HG02571 (cell line): Measurements from ENCODE around the gene SMARCA2.
"Not testable (repeated sequence)": the region's sequence is repeated elsewhere in the genome, so short reads cannot be mapped to it uniquely, and the experiment has no call there.

Source experiments
- ATAC-seq: cut with Tn5 transposase; IDR thresholded peaks from one replicate; pipeline ENCODE4 v1.9.1; 2021; ENCODE audit warnings: mild to moderate bottlenecking, moderate library complexity; ENCODE audit not compliant: unreplicated experiment

SMARCA2 gene

DNA sequence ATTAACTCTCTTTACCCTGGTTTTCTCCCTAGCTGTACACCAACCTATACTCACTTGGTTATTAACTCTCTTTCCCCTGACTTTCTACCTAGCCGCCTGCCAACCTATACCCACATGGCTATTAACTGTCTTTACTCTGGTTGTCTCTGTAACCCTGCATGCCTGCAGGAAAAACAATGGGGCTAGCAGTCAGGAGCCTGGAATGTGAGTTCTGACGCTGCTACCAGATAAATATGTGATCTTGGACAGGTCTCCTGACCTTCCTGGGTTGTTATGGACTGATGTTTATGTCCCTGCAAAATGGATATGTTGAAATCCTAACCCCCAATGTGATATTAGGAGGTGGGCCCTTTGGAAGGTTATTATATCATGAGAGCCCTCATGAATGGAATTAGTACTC is 119.2 kb downstream of the SMARCA2 start:
- no peak for ATAC-seq

DNA sequence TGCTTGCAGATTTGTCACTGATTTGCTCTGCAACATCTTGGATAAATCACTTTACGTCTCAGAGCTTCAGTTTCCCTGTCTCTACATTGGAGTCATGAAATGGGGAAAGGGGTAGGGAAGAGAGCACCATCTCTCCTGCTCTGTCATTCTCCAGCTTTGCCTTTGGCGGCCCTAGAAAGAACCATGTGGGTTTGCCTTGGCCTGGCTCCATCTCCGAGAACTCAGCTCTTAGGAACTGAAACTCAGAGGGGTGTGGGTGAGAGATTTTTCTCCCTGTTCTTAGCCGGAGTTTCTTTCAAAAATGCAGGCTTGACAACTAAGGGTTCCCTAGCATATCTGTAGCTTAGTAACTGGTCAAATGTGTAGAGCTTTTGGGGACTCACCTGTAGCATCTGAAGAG is 123.5 kb downstream of the SMARCA2 start:
- no peak for ATAC-seq

DNA sequence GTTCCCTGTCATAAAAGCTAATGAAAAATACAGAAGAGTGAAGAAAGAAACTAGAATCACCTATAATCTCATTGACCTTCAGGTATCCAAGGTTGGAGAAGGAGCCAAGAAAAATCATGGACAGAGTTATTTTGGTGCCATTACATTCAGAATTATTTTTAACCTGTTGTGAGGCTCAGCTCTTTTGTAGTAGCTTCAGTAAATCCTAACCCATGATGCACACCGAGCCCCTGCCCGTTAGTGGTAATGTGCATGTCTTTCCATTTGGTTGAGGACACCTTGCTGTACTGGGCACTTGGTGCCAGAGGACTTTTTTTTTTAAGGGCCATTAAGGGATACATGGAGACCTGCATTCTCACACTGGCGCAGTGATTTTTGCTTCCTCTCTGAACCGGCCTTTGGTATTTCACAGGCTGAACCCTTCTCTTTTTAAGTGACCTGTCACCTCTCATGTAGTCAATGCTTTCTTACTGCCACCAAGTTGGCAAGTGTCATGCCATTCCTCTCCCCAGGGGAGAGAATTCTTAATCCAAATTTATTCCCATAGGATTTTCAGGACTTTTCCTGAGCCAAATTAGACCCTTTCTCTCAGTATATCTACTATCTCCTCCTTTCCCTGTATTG is 125.6 kb downstream of the SMARCA2 start:
- ATAC-seq, result no peak

DNA sequence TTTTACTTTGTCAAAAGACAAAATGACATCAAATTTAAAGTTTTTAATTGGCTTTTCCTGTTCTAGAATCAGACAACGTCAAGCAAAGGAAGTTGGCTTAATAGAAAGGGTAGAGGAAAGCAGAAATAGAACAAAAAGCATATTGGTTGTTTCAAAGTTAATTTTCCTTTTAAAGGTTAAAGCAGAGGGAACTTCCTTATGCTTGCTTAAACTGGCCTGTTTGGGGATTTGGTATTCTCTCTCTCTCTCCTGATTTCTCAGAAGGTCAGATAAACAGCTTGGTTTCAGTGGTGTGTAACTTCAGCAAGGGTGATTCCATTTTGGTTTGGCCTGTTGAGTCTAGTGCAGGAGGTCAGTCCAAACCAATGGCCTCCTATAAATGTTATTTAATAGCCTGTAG is 127.1 kb downstream of the SMARCA2 start:
- ATAC-seq, result no peak

DNA sequence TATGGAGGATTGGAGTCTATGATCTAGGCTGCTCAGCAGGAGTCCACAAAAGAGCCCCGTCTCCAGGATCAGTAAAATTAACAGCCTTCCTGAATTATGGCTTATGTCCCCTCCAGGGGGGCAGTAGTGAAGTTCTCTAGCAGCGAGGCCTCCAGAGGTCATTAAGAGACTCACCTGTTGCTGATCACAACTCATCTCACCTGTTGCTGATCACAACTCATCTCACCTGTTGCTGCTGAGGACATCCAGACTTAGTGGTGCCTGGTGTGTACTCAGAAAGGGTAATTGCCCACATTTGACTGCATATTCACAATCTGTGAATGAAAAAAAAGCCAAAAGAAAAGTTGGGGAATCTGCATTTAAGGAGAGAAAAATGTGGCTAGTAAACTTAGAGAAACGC is 129.5 kb downstream of the SMARCA2 start:
- no peak for ATAC-seq

DNA sequence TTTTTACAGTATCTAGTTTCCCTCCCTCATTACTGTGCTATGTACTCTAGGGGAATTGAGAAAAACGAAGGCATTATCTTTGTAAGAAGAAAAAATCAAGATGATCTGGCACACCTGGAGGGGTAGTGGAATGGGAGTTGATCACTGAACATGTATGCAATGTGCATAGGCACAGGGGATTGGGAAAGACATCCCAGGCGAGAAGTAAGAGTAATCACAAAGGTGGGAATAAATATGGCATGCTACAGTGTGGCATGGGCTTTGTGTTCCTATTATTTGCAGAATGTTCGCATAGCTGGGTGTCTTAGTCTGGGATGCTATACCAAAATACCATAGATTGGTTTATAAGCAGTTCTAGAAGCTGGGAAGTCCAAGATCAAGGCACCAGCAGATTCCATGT is 130.6 kb downstream of the SMARCA2 start:
- ATAC-seq, result no peak

DNA sequence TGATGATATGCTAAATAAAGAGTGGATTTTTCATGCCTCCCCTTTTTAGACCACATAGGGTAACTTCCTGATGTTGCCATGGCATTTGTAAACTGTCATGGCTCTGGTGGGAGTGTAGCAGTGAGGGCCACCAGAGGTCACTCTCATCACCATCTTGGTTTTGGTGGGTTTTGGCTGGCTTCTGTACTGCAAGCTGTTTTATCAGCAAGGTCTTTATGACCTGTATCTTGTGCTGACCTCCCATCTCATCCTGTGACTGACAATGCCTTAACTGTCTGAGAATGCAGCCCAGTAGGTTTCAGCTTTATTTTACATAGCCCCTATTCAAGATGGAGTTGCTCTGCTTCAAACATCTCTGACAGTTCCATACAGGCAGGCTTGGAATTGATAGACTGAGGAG is 131.6 kb downstream of the SMARCA2 start:
- ATAC-seq, result not testable (repeated sequence)

DNA sequence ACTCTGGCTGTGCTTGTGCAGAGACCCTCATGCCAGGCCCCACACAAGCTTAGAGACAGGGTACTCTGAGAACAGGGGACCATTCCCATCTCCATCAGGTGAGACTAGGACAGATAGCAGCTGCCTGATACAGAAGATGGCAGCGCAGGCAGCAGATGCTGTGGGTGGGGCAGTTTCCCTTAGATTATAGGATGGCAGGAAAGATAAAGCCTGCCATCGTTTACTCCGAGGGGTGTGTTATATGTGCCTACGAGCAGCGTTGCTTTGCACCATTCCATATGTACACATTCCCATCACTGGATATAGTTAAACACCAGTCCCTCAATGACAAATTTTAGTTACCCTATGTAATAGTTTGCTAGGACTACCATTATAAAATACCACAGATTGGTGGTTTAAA is 135.2 kb downstream of the SMARCA2 start:
- ATAC-seq, result no peak

DNA sequence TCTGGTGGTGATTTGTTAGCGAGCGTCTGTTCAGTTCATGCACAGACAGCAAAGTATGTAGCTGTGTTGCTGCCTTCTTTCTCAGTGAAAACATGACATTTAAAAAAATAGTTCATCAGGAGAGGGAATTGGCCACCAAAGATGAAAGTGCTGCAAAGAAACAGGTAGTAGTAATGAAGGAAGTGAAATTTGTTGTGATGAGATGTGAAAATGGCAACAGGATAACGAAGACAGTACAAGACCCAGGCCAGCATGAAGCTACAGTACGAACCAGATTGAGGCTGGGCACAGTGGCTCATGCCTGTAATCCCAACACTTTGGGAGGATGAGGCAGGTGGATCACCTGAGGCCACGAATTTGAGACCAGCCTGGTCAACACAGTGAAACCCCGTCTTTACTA is 136.0 kb downstream of the SMARCA2 start:
- no peak for ATAC-seq

DNA sequence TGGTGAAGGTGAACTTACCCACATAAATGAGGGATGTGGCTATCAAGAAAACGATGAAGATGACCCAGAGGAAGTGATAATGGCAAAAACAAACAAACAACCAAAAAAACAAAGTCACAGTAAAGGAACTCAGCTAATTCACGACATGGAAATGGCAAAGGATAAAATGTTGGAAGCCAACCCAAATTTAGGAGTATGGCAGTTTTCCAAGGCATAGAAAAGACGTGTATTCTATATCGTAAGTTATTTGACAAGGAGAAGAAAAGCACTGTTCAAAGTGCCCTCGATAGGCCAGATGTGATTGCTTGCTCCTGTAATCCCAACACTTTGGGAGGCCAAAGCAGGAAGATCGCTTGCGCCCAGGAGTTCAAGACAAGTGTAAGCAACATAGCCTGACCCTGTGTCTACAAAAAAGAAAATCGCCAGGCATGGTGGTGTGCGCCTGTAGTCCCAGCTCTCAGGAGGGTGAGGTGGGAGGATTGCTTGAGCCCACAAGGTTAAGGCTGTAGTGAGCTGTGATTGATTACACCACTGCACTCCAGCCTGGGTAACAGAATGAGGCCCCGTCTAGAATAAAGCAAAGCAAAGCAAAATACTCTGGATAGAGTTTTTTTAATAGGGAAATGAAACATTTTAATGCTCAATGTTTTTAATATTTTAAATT is 138.0 kb downstream of the SMARCA2 start:
- ATAC-seq, result no peak

DNA sequence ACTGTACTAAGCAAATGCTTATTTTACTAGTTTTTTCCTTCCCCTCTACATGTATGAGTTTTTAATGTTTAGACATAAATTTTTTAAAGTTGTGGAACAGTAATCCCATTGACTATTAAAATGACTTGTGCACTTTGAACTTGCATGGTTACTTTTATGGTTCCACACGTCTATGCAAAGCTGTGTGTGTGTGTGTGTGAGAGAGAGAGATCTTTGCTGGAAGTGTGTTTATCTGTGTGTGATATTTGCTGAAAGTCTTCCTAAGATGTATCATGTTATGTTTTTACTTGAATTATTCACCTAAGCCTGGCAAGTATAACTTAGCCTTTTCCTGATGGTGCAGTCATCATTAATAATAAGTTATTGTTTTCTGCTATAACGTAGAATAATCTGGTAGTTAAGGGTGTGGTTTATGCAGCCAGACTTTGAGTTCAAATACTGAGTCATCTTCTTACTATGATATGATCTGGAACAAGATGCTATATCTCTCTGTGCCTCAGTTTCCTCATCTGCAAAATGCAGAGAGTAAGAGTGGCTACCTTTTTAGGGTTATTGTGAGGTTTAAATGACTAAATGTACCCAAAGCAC is 138.6 kb downstream of the SMARCA2 start:
- no peak for ATAC-seq

DNA sequence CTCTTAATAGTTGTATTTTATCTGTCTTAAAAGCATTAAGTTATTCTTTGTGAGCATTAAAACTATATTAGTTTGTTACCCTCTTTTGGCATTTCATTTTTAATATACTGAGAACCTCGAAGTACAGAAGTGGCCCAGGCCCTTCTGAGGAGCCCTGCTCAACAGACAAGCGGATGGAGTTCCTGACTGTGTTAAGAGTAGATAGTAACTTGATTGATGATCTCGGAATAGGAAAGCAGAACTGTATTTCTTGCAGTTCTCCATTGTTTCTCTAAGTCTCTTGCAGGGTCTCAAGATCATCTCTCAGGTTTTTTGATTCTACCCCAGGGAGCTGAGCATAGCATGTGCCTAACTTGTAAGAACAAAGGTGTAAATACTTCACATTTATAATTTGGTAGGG is 139.6 kb downstream of the SMARCA2 start:
- no peak for ATAC-seq

DNA sequence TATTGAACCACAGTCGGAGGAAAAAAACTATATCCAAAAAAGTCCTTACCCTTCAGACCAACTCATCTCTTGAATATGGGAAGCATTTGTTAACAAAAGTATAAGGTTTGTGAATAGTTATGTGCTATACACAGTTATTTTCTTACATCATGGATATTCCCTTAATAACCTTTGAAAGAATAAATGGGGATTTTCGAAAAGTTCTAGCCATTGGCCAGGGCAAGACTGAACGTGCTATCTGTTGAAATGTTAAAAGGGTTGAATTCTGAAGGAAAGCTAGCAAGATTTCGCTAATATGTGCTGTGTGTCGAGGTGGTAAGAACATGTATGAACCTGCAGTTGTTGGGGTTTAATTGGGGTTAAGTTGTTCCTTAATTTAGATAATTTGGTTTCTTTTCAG is 140.8 kb downstream of the SMARCA2 start:
- no peak for ATAC-seq

DNA sequence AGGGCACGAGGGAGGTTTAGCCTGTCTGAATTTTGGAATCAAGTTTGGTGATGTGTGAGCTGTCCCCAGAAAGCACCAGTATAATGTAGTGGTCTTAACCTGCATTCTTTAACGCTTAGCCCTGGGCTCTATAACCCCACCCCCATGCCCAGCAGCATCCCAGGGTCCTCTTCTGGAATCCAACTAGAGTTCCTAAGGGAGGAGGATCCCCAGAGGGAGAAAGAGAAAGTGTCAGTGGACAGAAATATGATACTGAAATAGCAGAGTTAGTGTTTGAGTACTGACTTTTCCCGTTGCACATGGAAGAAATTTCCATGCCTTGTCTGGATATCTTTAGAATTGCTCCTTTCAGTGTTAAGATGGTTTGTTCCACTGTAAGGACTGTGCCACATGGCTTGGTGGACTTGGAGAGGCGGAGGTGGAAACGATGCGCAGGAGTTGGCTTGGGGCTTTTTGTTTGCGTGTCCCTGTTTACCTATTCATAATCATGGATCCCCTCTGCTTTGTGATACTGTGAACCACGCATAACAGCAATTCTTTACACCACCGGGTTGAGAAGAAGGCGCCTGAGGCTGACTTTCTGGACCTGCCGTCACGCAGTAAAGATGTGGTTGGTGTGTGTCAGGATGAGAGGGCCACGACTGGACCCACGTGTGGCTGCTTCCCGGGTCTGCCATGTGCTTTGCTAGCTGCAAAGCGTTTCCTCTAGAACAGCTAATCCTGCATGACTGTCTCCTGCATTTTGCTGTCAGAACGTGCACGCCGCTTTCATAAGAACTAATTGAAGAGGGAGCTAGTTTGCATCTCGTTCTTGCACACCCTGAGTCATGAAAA is 142.3 kb downstream of the SMARCA2 start:
- ATAC-seq, result no peak

DNA sequence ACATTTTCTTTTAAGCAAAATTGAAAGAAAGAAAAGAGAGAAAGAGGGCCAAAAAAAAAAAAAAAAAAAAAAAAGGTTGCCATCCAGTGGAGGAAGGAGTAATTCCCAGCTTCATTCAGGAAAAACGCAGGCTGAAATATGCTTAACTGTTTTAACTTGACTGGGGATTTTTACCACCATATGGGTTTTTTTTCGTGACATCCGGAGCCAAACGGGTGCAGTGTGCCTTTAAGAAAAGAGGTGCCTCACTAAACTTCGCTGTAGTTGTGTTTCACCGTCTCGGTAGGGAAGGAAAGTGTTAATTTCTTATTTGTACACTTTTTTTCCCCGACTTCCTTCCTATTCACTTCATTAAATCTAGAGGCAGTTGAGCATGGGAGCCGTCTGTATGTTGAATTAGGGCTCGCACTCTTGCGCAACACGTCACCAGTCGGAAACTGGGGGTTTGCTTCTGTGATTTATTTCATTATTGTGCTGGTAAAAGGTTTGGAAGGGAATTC is 143.0 kb downstream of the SMARCA2 start:
- no peak for ATAC-seq

DNA sequence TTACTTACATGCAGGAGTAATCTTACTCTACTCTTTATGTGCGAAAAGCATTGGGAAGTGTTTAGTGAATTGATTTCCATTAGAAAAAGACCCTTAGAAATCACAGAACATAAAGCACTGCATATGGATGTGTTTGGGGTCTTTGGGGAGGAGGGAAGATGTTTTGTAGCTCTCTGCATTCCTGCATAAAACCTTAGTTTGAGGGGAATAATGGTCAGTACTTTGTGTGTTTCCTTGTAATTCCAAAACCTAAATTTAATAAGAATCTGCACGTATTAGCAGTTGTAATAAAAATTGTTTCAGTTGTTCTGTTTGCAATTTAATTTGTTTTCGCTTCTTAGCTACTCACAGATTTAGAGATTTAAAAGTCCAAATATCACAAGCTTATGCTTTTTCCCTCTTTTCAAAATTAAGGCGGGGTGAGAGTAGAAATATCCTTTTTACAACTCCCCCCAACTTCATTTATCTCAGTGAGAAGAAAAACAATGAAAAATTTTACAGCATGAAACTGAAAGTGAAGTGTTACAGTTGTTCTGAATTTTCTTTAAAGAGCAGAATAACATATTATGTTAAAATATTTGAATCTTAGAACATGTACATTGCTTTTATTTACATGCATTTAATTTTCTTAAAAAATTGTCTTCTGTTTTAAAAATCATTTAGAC is 143.8 kb downstream of the SMARCA2 start:
- no peak for ATAC-seq

DNA sequence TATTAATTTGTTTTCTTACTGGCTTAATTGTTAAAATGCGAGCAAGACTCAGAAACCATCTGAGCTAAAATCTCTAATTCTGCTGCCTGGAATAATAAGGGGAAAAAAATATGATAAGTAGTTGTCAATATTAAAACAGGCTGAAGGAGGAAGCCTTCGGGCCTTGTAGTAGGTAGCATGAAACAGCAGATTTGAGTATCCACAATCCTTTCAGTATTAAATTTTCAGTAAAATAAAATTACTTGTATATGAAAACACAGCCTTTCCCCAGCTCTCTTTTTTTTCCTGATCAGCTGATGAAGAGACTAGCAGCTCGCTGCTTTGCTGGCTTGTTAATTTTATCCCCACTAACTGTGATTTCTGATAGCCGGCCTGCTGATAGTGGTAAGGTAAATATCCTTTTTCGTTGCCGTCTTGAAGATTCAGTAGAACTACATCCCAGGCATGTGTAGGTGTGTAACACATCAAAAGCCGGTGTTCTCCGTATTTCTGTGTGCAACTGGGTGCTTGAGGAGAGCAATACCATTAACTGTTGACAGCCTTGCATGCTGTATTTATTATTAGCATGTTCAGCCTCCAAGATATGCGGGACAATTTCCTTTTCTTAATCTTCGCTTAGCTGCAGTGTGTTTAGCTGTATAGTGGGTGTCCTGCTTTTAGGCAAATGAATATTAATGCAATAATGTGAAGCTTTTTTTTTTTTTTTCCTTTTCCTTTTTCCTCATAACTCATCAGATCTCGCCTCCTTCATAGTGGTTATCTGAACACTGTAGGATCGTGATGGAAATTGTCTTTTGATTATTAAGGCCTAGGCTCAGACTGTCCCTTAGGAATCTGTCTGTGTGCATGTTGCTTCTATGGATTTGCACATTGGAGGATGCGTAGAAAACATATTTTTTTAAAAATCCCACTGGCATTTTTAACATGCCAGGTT is 144.6 kb downstream of the SMARCA2 start:
- ATAC-seq, result no peak

DNA sequence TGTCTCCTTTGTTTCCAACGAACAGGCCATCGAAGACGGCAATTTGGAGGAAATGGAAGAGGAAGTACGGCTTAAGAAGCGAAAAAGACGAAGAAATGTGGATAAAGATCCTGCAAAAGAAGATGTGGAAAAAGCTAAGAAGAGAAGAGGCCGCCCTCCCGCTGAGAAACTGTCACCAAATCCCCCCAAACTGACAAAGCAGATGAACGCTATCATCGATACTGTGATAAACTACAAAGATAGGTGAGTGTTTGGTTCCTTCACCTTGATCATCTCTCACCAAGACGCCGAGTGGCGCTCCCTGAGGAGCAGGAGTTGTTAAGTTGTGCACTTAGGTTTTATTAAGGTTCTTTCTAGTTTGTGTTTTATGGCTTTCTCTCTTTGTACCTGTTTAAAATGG is 146.5 kb downstream of the SMARCA2 start:
- ATAC-seq, result no peak

DNA sequence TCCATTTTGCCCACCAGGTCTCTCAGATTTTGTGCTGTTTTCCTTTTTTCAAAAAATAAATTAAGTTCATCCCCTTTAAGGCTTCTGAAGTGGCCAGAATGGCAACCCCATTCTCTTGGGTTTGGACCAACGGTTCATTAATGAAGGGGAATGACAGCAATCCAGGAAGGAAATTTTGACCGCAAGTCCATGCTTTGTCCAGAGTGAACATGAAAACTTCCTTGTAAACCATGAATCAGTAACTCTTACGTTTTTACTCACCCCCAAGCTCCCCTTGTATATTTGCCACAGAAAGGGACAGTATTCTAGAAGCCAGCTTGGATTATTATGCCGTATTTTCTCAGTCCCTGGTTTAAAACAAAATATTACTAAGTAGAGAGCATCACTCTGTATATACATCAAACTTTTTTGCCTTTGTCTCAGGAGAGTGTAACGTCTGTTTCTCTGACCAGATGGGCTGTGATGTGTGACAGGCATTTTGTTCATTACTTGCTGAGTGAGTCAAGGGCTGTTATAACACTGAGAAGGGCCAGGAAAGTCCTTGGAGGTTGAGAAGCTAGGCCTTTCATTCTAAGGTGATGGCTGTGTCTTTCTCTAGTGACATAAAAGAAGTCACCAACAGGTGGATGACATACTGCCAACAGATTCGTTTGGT is 148.2 kb downstream of the SMARCA2 start:
- no peak for ATAC-seq
